Psoas muscle (tissue), 8 donors: ENCODE data around the gene CREB3L1. TPM values are rescaled to one million over a fixed set of nuclear protein-coding genes. Genes with fewer than 3 reads are reported as not detected.
A peak's percentile ranks its signal among the peaks of the same experiment; 100 is the strongest.

Experiments used
- ATAC-seq, 4 donors: fragments of 200-7000 bp; cut with Tn5 transposase; one replicate each; pipeline ENCODE4 v1.9.1; 2020; ENCODE audit warnings: moderate library complexity in 3 of 4, mild to moderate bottlenecking in 2 of 4
- DNase-seq, 2 donors: peaks; one replicate each; pipeline ENCODE4 v3.0.0-alpha.2; 2020
- H3K27ac ChIP-seq: fragments of 200-600 bp; one replicate; pipeline ENCODE4 v1.8.0; 2022
- H3K27me3 ChIP-seq, 3 donors: fragments of 200-600 bp in 1 of 3; one replicate each; pipeline versions ENCODE4 v1.6.1 to v1.8.0; 2013 to 2022; ENCODE audit warnings: low read length in 2 of 3, mild to moderate bottlenecking in 2 of 3, moderate library complexity in 1 of 3; ENCODE audit not compliant: insufficient read depth in 3 of 3
- H3K36me3 ChIP-seq, 2 donors: fragments of 200-600 bp in 1 of 2; one replicate each; pipeline versions ENCODE4 v1.6.1 to v1.8.0; 2013 to 2022; ENCODE audit warnings: low read depth in 1 of 2, mild to moderate bottlenecking in 1 of 2, moderate library complexity in 1 of 2; ENCODE audit not compliant: insufficient read depth in 1 of 2
- H3K4me1 ChIP-seq: fragments of 200-600 bp; one replicate; pipeline ENCODE4 v1.8.0; 2022
- H3K4me3 ChIP-seq: fragments of 200-600 bp; one replicate; pipeline ENCODE4 v1.8.0; 2022; ENCODE audit warnings: mild to moderate bottlenecking
- H3K9me3 ChIP-seq: fragments of 200-600 bp; one replicate; pipeline ENCODE4 v1.8.0; 2022
- CTCF ChIP-seq: fragments of 200-600 bp; IDR thresholded peaks from one replicate; pipeline ENCODE4 v1.8.0; 2022; ENCODE audit warnings: antibody characterized with exemption
- WGBS, 3 donors: extraction: QIAGEN DNeasy Blood & Tissue Kit; methylation state at CpG; one replicate each; pipeline versions ENCODE4 v1.1.6 to v1.1.7; 2013; 5-methylcytosine and 5-hydroxymethylcytosine counted together
- intact Hi-C, 2 donors: fragments of 100-400 bp; cut with DNase I; formaldehyde crosslinking; loops; one replicate each; pipeline versions ENCODE4 v1.11.0 to v1.14.2; 2022
- polyA plus RNA-seq, 3 donors: library from polyadenylated mRNA; stranded (reverse); fragments of 200-250 nt; gene quantifications; one replicate each; pipeline ENCODE4 v1.2.3, GENCODE V29; 2013
- total RNA-seq, 4 donors: library from RNA; stranded (reverse); fragmentation: NEBNext Ultra II Directional in 2 of 4; extraction: Animal tissue kit (Norgen Biotek cat#: 25700) in 2 of 4; gene quantifications; one replicate each; pipeline versions ENCODE4 v1.2.1 to v1.2.4, GENCODE V29; 2021 to 2023
- donor health status: healthy with polysubstance abuse.
- donor health status: DM: no; HTN: no; CAD: no; lungs with moderate emphysema.
- donor health status: Bipolar disorder and iron deficiency.
- donor health status: healthy.
- donor health status: DM: yes; HTN: yes; CAD: no.
- donor health status: DM: no; HTN: no; CAD: no.
- donor health status: DM: no; HTN: no; CAD: no.
- donor health status: DM: yes; HTN: yes; CAD: no.

CREB3L1 gene
- total and polyA plus RNA-seq, 7 donors: 1.4 to 6.9 (median 2.2) TPM

GRCh38 chr11:46357483-46357936, 80.0 kb downstream of the CREB3L1 start:
- H3K9me3 ChIP-seq: no peaks in the 10 kb centered on the region
- no peak overlapping the region for H3K27ac ChIP-seq
- ATAC-seq (no peak), DNase-seq (no peak)
- intact Hi-C loops: no loop called here
- H3K4me1 ChIP-seq: peaks cover 16% of the 10 kb centered on the region
- H3K4me3 ChIP-seq: no peak overlapping the region
- WGBS, 3 donors: 85 to 87% (median 87%) methylated on average over 11 of the region's 11 CpGs
- no peaks in the 10 kb centered on the region for H3K27me3 ChIP-seq
- TF ChIP-seq CTCF: no peak
- no peaks in the 10 kb centered on the region for H3K36me3 ChIP-seq

- Histone ChIP-seq H3K27me3 (no peaks in the 10 kb centered on the region), H3K4me1 (peaks cover 31% of the 10 kb centered on the region), H3K9me3 (no peaks in the 10 kb centered on the region), H3K36me3 (no peaks in the 10 kb centered on the region), H3K27ac (peak overlapping the region; percentile 98), H3K4me3 (no peak overlapping the region)
- ATAC-seq (no peak), DNase-seq (no peak)
- intact Hi-C loops: no loop called here
- WGBS, 3 donors: 46 to 79% (median 50%) methylated on average over 1 of the region's 1 CpG
- no peak for TF ChIP-seq CTCF
Measured at GRCh38 chr11:46359953-46360352, 82.5 kb downstream of the CREB3L1 start.

- Histone ChIP-seq H3K4me1 (peaks cover 38% of the 10 kb centered on the region), H3K9me3 (no peaks in the 10 kb centered on the region), H3K27me3 (no peaks in the 10 kb centered on the region), H3K4me3 (peak overlapping the region; percentile 76), H3K36me3 (no peaks in the 10 kb centered on the region), H3K27ac (peak overlapping the region; percentile 98)
- TF ChIP-seq CTCF: no peak
- ATAC-seq: peak in 2 of 4 donors; percentile 4
- intact Hi-C loops: no loop called here
- DNase-seq: no peak
- 21 to 35% (median 22%) methylated on average over 7 of the region's 7 CpGs for WGBS, 3 donors
Measured at GRCh38 chr11:46360878-46361277, 83.4 kb downstream of the CREB3L1 start.

- Histone ChIP-seq H3K4me3 (peak overlapping the region; percentile 76), H3K36me3 (peaks cover 0 to 3% of the 10 kb centered on the region in 2 donors), H3K4me1 (peaks cover 44% of the 10 kb centered on the region), H3K27ac (peak overlapping the region; percentile 98), H3K9me3 (no peaks in the 10 kb centered on the region), H3K27me3 (no peaks in the 10 kb centered on the region)
- TF ChIP-seq CTCF: no peak
- intact Hi-C loops: no loop called here
- 4 to 8% (median 8%) methylated on average over 26 of the region's 26 CpGs for WGBS, 3 donors
- DNase-seq (peak; percentile 80 to 92), ATAC-seq (peak; percentile 76 to 78 (median 77))
Measured at GRCh38 chr11:46361283-46362155, 84.1 kb downstream of the CREB3L1 start.
